ENCODE measurements around the gene TMEM132A.

GRCh38 chr11:60929764-60930163, 5.5 kb downstream of the TMEM132A start:
- TF ChIP-seq POLR2A (IDR thresholded peaks at IDR 0.05) = no peak
- TF ChIP-seq EP300 (IDR thresholded peaks at IDR 0.05; ENCODE audit: low read depth) = no peak

Data from transverse colon (tissue), 1 donor.